HEK293 (cell line): ENCODE measurements around the gene UBR4.

Experiments
- REST ChIP-seq: fragments of 450-650 bp; formaldehyde crosslinking; IDR thresholded peaks from 2 replicates; pipeline ENCODE4 v1.5.1; 2016; ENCODE audit warnings: missing biosample characterization, missing genetic modification characterization
- ZNF121 ChIP-seq: fragments of 450-650 bp; formaldehyde crosslinking; IDR thresholded peaks from 2 replicates; pipeline ENCODE4 v1.5.1; 2016; ENCODE audit warnings: missing biosample characterization, missing genetic modification characterization
- ZNF324 ChIP-seq: fragments of 450-650 bp; formaldehyde crosslinking; IDR thresholded peaks from 2 replicates; pipeline ENCODE4 v1.5.1; 2016; ENCODE audit warnings: missing biosample characterization, missing genetic modification characterization
- ZNF549 ChIP-seq: fragments of 450-650 bp; IDR thresholded peaks from 2 replicates; pipeline ENCODE4 v1.5.1; 2018; ENCODE audit warnings: missing biosample characterization, missing genetic modification characterization, mild to moderate bottlenecking, inconsistent platforms, moderate library complexity
- ZNF610 ChIP-seq: fragments of 450-650 bp; formaldehyde crosslinking; IDR thresholded peaks from 2 replicates; pipeline ENCODE4 v1.5.1; 2016; ENCODE audit warnings: missing biosample characterization, missing genetic modification characterization, borderline replicate concordance
- ZNF629 ChIP-seq: fragments of 450-650 bp; formaldehyde crosslinking; IDR thresholded peaks from 2 replicates; pipeline ENCODE4 v1.5.1; 2017; ENCODE audit warnings: missing biosample characterization, missing genetic modification characterization
- TF ChIP-seq, protein P1 (sequence below): fragments of 450-650 bp; formaldehyde crosslinking; IDR thresholded peaks from 2 replicates; pipeline ENCODE4 v1.5.1; 2016; ENCODE audit warnings: missing biosample characterization, missing genetic modification characterization

GRCh38 chr1:19205403-19205802 lies 4.7 kb downstream of the UBR4 start:
- TF ChIP-seq, protein P1, sequence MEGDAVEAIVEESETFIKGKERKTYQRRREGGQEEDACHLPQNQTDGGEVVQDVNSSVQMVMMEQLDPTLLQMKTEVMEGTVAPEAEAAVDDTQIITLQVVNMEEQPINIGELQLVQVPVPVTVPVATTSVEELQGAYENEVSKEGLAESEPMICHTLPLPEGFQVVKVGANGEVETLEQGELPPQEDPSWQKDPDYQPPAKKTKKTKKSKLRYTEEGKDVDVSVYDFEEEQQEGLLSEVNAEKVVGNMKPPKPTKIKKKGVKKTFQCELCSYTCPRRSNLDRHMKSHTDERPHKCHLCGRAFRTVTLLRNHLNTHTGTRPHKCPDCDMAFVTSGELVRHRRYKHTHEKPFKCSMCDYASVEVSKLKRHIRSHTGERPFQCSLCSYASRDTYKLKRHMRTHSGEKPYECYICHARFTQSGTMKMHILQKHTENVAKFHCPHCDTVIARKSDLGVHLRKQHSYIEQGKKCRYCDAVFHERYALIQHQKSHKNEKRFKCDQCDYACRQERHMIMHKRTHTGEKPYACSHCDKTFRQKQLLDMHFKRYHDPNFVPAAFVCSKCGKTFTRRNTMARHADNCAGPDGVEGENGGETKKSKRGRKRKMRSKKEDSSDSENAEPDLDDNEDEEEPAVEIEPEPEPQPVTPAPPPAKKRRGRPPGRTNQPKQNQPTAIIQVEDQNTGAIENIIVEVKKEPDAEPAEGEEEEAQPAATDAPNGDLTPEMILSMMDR (tag by site-specific recombination), result no peak
- TF ChIP-seq ZNF610 (tag by site-specific recombination) (no peak), ZNF549 (no peak), ZNF324 (no peak), REST (tag by site-specific recombination) (no peak), ZNF629 (tag by site-specific recombination) (no peak), ZNF121 (no peak)
